H9 (cell line): Measurements from ENCODE around the gene KCNK10. TPM values are rescaled to one million over a fixed set of nuclear protein-coding genes. Genes with fewer than 3 reads are reported as not detected.

Experiments
- DNase-seq: peaks from one replicate; pipeline ENCODE4 v3.0.0-alpha.2; 2017
- H2AFZ ChIP-seq: one replicate; pipeline ENCODE4 v1.6.1; 2013; ENCODE audit warnings: mild to moderate bottlenecking, low read length, control low read depth, moderate library complexity
- H2AK5ac ChIP-seq: 2 replicates; pipeline ENCODE4 v1.6.1; 2013; ENCODE audit warnings: low read length, control low read depth, mixed read lengths; ENCODE audit not compliant: insufficient read length
- H2BK120ac ChIP-seq: one replicate; pipeline ENCODE4 v1.6.1; 2013; ENCODE audit warnings: low read depth, mild to moderate bottlenecking, low read length, control low read depth, inconsistent platforms; ENCODE audit not compliant: poor library complexity, severe bottlenecking
- H2BK12ac ChIP-seq: 2 replicates; pipeline ENCODE4 v1.6.1; 2013; ENCODE audit warnings: low read length, control low read depth, mixed read lengths, low read depth; ENCODE audit not compliant: insufficient read length
- H2BK15ac ChIP-seq: 2 replicates; pipeline ENCODE4 v1.6.1; 2013; ENCODE audit warnings: low read depth, low read length, control low read depth
- H2BK20ac ChIP-seq: one replicate; pipeline ENCODE4 v1.6.1; 2013; ENCODE audit warnings: low read depth, mild to moderate bottlenecking, low read length, control low read depth, inconsistent platforms; ENCODE audit not compliant: poor library complexity, severe bottlenecking
- H2BK5ac ChIP-seq: 2 replicates; pipeline ENCODE4 v1.6.1; 2013; ENCODE audit warnings: low read length, control low read depth, mixed read lengths; ENCODE audit not compliant: insufficient read length
- H3K14ac ChIP-seq: 2 replicates; pipeline ENCODE4 v1.6.1; 2013; ENCODE audit warnings: low read length, control low read depth; ENCODE audit not compliant: insufficient read depth
- H3K18ac ChIP-seq: 2 replicates; pipeline ENCODE4 v1.6.1; 2013; ENCODE audit warnings: low read depth, mild to moderate bottlenecking, mixed read lengths, low read length, control low read depth; ENCODE audit not compliant: insufficient read length
- H3K23ac ChIP-seq: 2 replicates; pipeline ENCODE4 v1.6.1; 2013; ENCODE audit warnings: low read length, control low read depth, mixed read lengths, low read depth; ENCODE audit not compliant: insufficient read length
- H3K23me2 ChIP-seq: 2 replicates; pipeline ENCODE4 v1.6.1; 2013; ENCODE audit warnings: low read depth, mild to moderate bottlenecking, mixed read lengths, low read length, control low read depth; ENCODE audit not compliant: insufficient read length, poor library complexity, severe bottlenecking
- H3K27ac ChIP-seq: 2 replicates; pipeline ENCODE4 v1.5.1; 2013; ENCODE audit warnings: low read length, control low read depth, mixed read lengths, low read depth; ENCODE audit not compliant: insufficient read length
- H3K27me3 ChIP-seq: 2 replicates; pipeline ENCODE4 v1.6.1; 2013; ENCODE audit warnings: low read length, control low read depth, inconsistent platforms; ENCODE audit not compliant: insufficient read depth
- H3K4ac ChIP-seq: 2 replicates; pipeline ENCODE4 v1.6.1; 2013; ENCODE audit warnings: low read depth, mild to moderate bottlenecking, control low read depth, inconsistent platforms, low read length, moderate library complexity
- H3K4me1 ChIP-seq: 2 replicates; pipeline ENCODE4 v1.6.1; 2013; ENCODE audit warnings: low read length, control low read depth, inconsistent platforms; ENCODE audit not compliant: insufficient read depth
- H3K4me2 ChIP-seq: 2 replicates; pipeline ENCODE4 v1.6.1; 2013; ENCODE audit warnings: low read length, control low read depth, mixed read lengths; ENCODE audit not compliant: insufficient read length, insufficient read depth
- H3K56ac ChIP-seq: 2 replicates; pipeline ENCODE4 v1.6.1; 2013; ENCODE audit warnings: low read depth, mild to moderate bottlenecking, mixed read lengths, low read length, control low read depth; ENCODE audit not compliant: insufficient read length
- H3K79me1 ChIP-seq: 2 replicates; pipeline ENCODE4 v1.6.1; 2013; ENCODE audit warnings: low read depth, mild to moderate bottlenecking, moderate library complexity, low read length, control low read depth, inconsistent platforms; ENCODE audit not compliant: insufficient read depth, poor library complexity, severe bottlenecking
- H3K79me2 ChIP-seq: 2 replicates; pipeline ENCODE4 v1.6.1; 2013; ENCODE audit warnings: low read length, control low read depth, inconsistent platforms; ENCODE audit not compliant: insufficient read depth
- H3K9ac ChIP-seq: 2 replicates; pipeline ENCODE4 v1.6.1; 2013; ENCODE audit warnings: low read length, control low read depth, mixed read lengths; ENCODE audit not compliant: insufficient read length; ENCODE audit errors: extremely low read depth
- H3K9me3 ChIP-seq: one replicate; pipeline ENCODE4 v1.6.1; 2013; ENCODE audit warnings: low read depth, low read length, inconsistent platforms; ENCODE audit not compliant: control insufficient read depth
- H3T11ph ChIP-seq: one replicate; pipeline ENCODE4 v1.6.1; 2013; ENCODE audit warnings: mild to moderate bottlenecking, low read length, control low read depth, inconsistent platforms
- H4K20me1 ChIP-seq: one replicate; pipeline ENCODE4 v1.6.1; 2013; ENCODE audit not compliant: control insufficient read depth, insufficient read length, insufficient read depth
- H4K5ac ChIP-seq: 2 replicates; pipeline ENCODE4 v1.6.1; 2013; ENCODE audit warnings: low read depth, mild to moderate bottlenecking, mixed read lengths, low read length, control low read depth; ENCODE audit not compliant: insufficient read length
- H4K8ac ChIP-seq: replicated peaks from 2 replicates; pipeline ENCODE4 v1.6.1; 2013; ENCODE audit warnings: low read length, control low read depth, mixed read lengths, low read depth; ENCODE audit not compliant: insufficient read length
- H4K91ac ChIP-seq: 2 replicates; pipeline ENCODE4 v1.6.1; 2013; ENCODE audit warnings: low read depth, mild to moderate bottlenecking, moderate library complexity, mixed read lengths, low read length, control low read depth; ENCODE audit not compliant: insufficient read length
- H3K27ac Mint-ChIP-seq, 3 experiments: 2 replicates in 2 of 3; 3 replicates in 1 of 3; pipeline ENCODE4 v1.8.0; 2020 to 2021; ENCODE audit warnings: mixed read lengths in 3 of 3, mild to moderate bottlenecking in 1 of 3, moderate library complexity in 1 of 3
- H3K27me3 Mint-ChIP-seq: 2 replicates; pipeline ENCODE4 v1.8.0; 2021; ENCODE audit warnings: low read depth, mild to moderate bottlenecking, moderate library complexity, mixed read lengths
- H3K36me3 Mint-ChIP-seq, 3 experiments: 2 replicates in 2 of 3; 3 replicates in 1 of 3; pipeline ENCODE4 v1.8.0; 2020 to 2021; ENCODE audit warnings: low read depth in 3 of 3, mixed read lengths in 3 of 3; ENCODE audit not compliant: insufficient read depth in 1 of 3
- H3K4me1 Mint-ChIP-seq, 2 experiments: 2 replicates each; pipeline ENCODE4 v1.8.0; 2020; ENCODE audit warnings: mixed read lengths in 2 of 2
- H3K4me3 Mint-ChIP-seq, 2 experiments: 2 replicates in 1 of 2; 3 replicates in 1 of 2; pipeline ENCODE4 v1.8.0; 2020 to 2021; ENCODE audit warnings: mild to moderate bottlenecking in 2 of 2, mixed read lengths in 2 of 2, moderate library complexity in 1 of 2
- H3K9me3 Mint-ChIP-seq, 2 experiments: 2 replicates in 1 of 2; 3 replicates in 1 of 2; pipeline ENCODE4 v1.8.0; 2020; ENCODE audit warnings: mild to moderate bottlenecking in 2 of 2, mixed read lengths in 2 of 2, moderate library complexity in 1 of 2
- WGBS: extraction: QIAGEN DNeasy Blood & Tissue Kit; methylation state at CpG from one replicate; pipeline ENCODE4 v1.1.7; 2013; ENCODE audit warnings: missing lambda C conversion rate, low lambda C conversion rate, mixed read lengths; ENCODE audit not compliant: insufficient read length; ENCODE audit errors: extremely low coverage; 5-methylcytosine and 5-hydroxymethylcytosine counted together
- total RNA-seq: library from RNA; stranded (reverse); gene quantifications from 2 replicates; pipeline ENCODE4 v1.2.1, GENCODE V29; 2021
- TF ChIP-seq, protein P1 (sequence below): fragments of 200-600 bp; sonication (generic); conservative IDR thresholded peaks from 3 replicates; pipeline ENCODE4 v1.8.0; 2021; ENCODE audit warnings: antibody characterized with exemption, mild to moderate bottlenecking

The KCNK10 gene
- total RNA-seq, 1 experiment from 2014 or later: 0.33 TPM

- Histone ChIP-seq H3K27me3 (no peaks in the 10 kb centered on the region), H2BK15ac (no peak overlapping the region)
Observed at GRCh38 chr14:88271205-88271604, 51.9 kb downstream of the KCNK10 start.

More at GRCh38 chr14:88271205-88271604, 51.9 kb downstream of the KCNK10 start:
- WGBS: no CpG with 5 or more reads among the region's 2 CpGs
- Histone ChIP-seq H2AFZ (no peak overlapping the region), H3K56ac (no peak overlapping the region), H3K18ac (no peak overlapping the region), H3K9me3 (no peaks in the 10 kb centered on the region), H3K79me2 (no peaks in the 10 kb centered on the region), H3K27ac (no peak overlapping the region), H3K4ac (no peak overlapping the region), H4K8ac (no peak overlapping the region), H3K23me2 (no peaks in the 10 kb centered on the region), H3K79me1 (no peaks in the 10 kb centered on the region), H3K4me1 (peaks cover 2% of the 10 kb centered on the region; the same call in 1 of the 2 replicates), H3K23ac (no peak overlapping the region), H4K20me1 (no peaks in the 10 kb centered on the region), H2BK120ac (no peak overlapping the region), H2BK20ac (no peak overlapping the region), H3K9ac (no peak overlapping the region), H4K5ac (no peak overlapping the region), H3T11ph (no peak overlapping the region), H2BK5ac (no peak overlapping the region), H4K91ac (no peak overlapping the region), H3K14ac (no peak overlapping the region), H2BK12ac (no peak overlapping the region), H2AK5ac (no peak overlapping the region), H3K4me2 (no peak overlapping the region)
- no peak overlapping the region for H3K27ac Mint-ChIP-seq
- no peaks in the 10 kb centered on the region for H3K36me3 Mint-ChIP-seq
- no peak overlapping the region for H3K4me3 Mint-ChIP-seq
- no peaks in the 10 kb centered on the region for H3K9me3 Mint-ChIP-seq
- H3K27me3 Mint-ChIP-seq: peaks cover under 1% of the 10 kb centered on the region
- TF ChIP-seq, protein P1, sequence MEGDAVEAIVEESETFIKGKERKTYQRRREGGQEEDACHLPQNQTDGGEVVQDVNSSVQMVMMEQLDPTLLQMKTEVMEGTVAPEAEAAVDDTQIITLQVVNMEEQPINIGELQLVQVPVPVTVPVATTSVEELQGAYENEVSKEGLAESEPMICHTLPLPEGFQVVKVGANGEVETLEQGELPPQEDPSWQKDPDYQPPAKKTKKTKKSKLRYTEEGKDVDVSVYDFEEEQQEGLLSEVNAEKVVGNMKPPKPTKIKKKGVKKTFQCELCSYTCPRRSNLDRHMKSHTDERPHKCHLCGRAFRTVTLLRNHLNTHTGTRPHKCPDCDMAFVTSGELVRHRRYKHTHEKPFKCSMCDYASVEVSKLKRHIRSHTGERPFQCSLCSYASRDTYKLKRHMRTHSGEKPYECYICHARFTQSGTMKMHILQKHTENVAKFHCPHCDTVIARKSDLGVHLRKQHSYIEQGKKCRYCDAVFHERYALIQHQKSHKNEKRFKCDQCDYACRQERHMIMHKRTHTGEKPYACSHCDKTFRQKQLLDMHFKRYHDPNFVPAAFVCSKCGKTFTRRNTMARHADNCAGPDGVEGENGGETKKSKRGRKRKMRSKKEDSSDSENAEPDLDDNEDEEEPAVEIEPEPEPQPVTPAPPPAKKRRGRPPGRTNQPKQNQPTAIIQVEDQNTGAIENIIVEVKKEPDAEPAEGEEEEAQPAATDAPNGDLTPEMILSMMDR: no peak
- peaks cover 10% of the 10 kb centered on the region in 2 experiments for H3K4me1 Mint-ChIP-seq
- DNase-seq: no peak
